Gastrocnemius medialis (tissue), 4 donors: ENCODE data around the gene HPN.

ENCODE experiments used
- POLR2A ChIP-seq, 2 donors: fragments of 450-650 bp; IDR thresholded peaks; one replicate each; pipeline ENCODE4 v1.6.1; 2017; ENCODE audit warnings: antibody characterized with exemption in 2 of 2, mild to moderate bottlenecking in 2 of 2, moderate library complexity in 2 of 2
- TF ChIP-seq, protein P1 (sequence below), 5 experiments: fragments of 450-650 bp in 3 of 5; fragments of 200-600 bp in 2 of 5; sonication (generic) in 2 of 5; IDR thresholded peaks in 4 of 5; conservative IDR thresholded peaks in 1 of 5; 1 replicate in 4 of 5; 2 replicates in 1 of 5; pipeline ENCODE4 v1.5.1; 2016 to 2019; ENCODE audit warnings: antibody characterized with exemption in 5 of 5, mild to moderate bottlenecking in 3 of 5, moderate library complexity in 3 of 5

DNA sequence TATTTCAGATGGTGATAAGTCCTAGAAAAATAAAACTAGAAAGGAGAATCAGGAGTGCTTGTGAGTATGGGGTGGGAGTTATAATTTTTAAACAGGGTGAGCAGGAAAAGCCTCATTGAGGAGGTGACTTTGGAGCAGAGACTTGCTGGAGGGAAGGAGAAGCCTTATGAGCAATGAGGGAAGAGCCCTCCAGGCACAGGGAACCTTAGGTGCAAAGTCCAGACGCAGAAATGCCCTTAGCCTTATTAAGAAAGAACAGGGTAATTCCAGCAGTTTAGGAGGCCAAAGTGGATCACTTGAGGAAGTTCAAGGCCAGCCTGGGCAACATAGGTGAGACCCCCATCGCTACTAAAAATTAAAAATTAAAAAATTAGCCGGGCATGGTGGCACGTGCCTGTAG is 53.1 kb downstream of the HPN start:
- TF ChIP-seq, protein P1, sequence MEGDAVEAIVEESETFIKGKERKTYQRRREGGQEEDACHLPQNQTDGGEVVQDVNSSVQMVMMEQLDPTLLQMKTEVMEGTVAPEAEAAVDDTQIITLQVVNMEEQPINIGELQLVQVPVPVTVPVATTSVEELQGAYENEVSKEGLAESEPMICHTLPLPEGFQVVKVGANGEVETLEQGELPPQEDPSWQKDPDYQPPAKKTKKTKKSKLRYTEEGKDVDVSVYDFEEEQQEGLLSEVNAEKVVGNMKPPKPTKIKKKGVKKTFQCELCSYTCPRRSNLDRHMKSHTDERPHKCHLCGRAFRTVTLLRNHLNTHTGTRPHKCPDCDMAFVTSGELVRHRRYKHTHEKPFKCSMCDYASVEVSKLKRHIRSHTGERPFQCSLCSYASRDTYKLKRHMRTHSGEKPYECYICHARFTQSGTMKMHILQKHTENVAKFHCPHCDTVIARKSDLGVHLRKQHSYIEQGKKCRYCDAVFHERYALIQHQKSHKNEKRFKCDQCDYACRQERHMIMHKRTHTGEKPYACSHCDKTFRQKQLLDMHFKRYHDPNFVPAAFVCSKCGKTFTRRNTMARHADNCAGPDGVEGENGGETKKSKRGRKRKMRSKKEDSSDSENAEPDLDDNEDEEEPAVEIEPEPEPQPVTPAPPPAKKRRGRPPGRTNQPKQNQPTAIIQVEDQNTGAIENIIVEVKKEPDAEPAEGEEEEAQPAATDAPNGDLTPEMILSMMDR (IDR thresholded peaks at IDR 0.05 in 4 of 5, conservative IDR thresholded peaks at IDR 0.05 in 1 of 5), result no peak
- TF ChIP-seq POLR2A (IDR thresholded peaks at IDR 0.05), result no peak
